AG09319 (cell line): Measurements from ENCODE around the gene ANKS3.
"Not testable (repeated sequence)": the region's sequence is repeated elsewhere in the genome, so short reads cannot be mapped to it uniquely, and the experiment has no call there.

Source experiments
- DNase-seq: peaks from one replicate; pipeline ENCODE4 v3.0.0-alpha.2; 2010; ENCODE audit warnings: low read depth; ENCODE audit errors: extremely low read depth
- TF ChIP-seq, protein P1 (sequence below): IDR thresholded peaks from 2 replicates; pipeline ENCODE4 v1.5.1; 2011; ENCODE audit warnings: low read depth, mild to moderate bottlenecking, inconsistent platforms, low read length, moderate library complexity

Gene ANKS3

GRCh38 chr16:4654011-4654963 is 79.8 kb downstream of the ANKS3 start:
- TF ChIP-seq, protein P1, sequence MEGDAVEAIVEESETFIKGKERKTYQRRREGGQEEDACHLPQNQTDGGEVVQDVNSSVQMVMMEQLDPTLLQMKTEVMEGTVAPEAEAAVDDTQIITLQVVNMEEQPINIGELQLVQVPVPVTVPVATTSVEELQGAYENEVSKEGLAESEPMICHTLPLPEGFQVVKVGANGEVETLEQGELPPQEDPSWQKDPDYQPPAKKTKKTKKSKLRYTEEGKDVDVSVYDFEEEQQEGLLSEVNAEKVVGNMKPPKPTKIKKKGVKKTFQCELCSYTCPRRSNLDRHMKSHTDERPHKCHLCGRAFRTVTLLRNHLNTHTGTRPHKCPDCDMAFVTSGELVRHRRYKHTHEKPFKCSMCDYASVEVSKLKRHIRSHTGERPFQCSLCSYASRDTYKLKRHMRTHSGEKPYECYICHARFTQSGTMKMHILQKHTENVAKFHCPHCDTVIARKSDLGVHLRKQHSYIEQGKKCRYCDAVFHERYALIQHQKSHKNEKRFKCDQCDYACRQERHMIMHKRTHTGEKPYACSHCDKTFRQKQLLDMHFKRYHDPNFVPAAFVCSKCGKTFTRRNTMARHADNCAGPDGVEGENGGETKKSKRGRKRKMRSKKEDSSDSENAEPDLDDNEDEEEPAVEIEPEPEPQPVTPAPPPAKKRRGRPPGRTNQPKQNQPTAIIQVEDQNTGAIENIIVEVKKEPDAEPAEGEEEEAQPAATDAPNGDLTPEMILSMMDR, result no peak
- no peak for DNase-seq

DNA sequence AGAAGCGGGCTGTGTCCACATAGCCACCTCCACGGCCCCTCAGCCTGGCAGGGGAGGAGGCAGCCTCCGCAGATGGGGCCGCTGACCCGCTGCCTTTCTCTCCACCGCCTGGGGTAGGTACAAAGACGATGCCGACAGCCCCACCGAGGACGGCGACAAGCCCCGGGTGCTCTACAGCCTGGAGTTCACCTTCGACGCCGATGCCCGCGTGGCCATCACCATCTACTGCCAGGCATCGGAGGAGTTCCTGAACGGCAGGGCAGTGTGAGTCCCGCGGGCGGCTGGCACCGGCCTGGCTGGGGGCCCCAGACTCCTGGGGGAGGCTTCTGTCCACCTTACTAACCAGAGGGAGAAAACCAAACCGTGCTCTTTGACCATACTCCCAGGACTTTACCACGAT is 81.5 kb downstream of the ANKS3 start:
- TF ChIP-seq, protein P1, result no peak

GRCh38 chr16:4651827-4652226 is 82.2 kb downstream of the ANKS3 start:
- TF ChIP-seq, protein P1, result no peak
- DNase-seq, result no peak

More for the DNA sequence above, 81.5 kb downstream of the ANKS3 start:
- no peak for DNase-seq

- DNase-seq, result not testable (repeated sequence)
- TF ChIP-seq, protein P1, result peak; percentile 73
Observed at GRCh38 chr16:4650443-4651074, 83.5 kb downstream of the ANKS3 start.

GRCh38 chr16:4649744-4650442 is 84.2 kb downstream of the ANKS3 start:
- DNase-seq, result no peak
- TF ChIP-seq, protein P1, result no peak

- TF ChIP-seq, protein P1, result no peak
- DNase-seq, result no peak
Observed at GRCh38 chr16:4648917-4649316, 85.2 kb downstream of the ANKS3 start.
